ACC112 (cell line): ENCODE data around the gene LRTM2.

Experiments
- H2AFZ ChIP-seq: fragments of 200-600 bp; sonication (generic); one replicate; pipeline ENCODE4 v1.6.0; 2017; ENCODE audit warnings: antibody characterized with exemption, low read length; ENCODE audit not compliant: unreplicated experiment
- H3K27ac ChIP-seq: fragments of 200-600 bp; sonication (generic); 2 replicates; pipeline ENCODE4 v1.5.1; 2014; ENCODE audit warnings: low read depth, mild to moderate bottlenecking, antibody characterized with exemption, low read length, moderate library complexity
- H3K27me3 ChIP-seq: fragments of 200-600 bp; sonication (generic); 2 replicates; pipeline ENCODE4 v1.6.1; 2014; ENCODE audit warnings: mild to moderate bottlenecking, antibody characterized with exemption, low read length, moderate library complexity, mixed read lengths; ENCODE audit not compliant: insufficient read depth
- H3K36me3 ChIP-seq: fragments of 200-600 bp; sonication (generic); 2 replicates; pipeline ENCODE4 v1.6.1; 2016; ENCODE audit warnings: mild to moderate bottlenecking, antibody characterized with exemption, low read length, moderate library complexity, mixed read lengths; ENCODE audit not compliant: insufficient read depth
- H3K4me1 ChIP-seq: fragments of 200-600 bp; sonication (generic); one replicate; pipeline ENCODE4 v1.6.1; 2016; ENCODE audit warnings: low read length, mixed read lengths; ENCODE audit not compliant: insufficient read depth, unreplicated experiment, control insufficient read depth
- H3K4me3 ChIP-seq: fragments of 200-600 bp; sonication (generic); 2 replicates; pipeline ENCODE4 v1.5.1; 2014; ENCODE audit warnings: mild to moderate bottlenecking, low read depth, low read length
- H3K79me2 ChIP-seq: fragments of 200-600 bp; sonication (generic); one replicate; pipeline ENCODE4 v1.6.0; 2016; ENCODE audit warnings: low read length; ENCODE audit not compliant: control insufficient read depth, unreplicated experiment, insufficient read depth

The LRTM2 gene

DNA sequence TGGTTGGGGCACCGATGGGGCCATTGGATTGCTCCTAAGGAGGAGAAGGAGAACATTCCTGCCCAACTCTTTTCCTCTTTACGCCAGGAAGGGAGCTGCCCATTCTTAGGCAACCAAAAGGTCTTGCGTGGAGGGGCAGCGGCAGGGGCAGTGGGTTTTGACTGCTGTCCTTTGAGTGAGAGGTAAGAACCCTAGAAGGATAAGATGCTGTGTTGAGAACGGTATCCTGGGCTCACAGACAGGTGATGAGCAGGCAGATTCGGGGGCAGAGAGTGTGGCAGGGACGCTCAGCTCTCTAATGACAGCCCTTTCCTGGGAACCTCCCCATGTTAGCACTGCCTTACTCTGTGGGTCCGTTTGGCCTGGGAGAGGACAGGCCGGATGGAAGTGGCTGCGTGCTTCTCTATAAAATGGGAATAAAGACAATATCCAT, 13.2 kb downstream of the LRTM2 start:
- Histone ChIP-seq H3K36me3 (no peaks in the 10 kb centered on the region), H3K79me2 (no peaks in the 10 kb centered on the region), H3K4me3 (no peak overlapping the region), H3K27me3 (peaks cover 75% of the 10 kb centered on the region), H3K4me1 (no peaks in the 10 kb centered on the region), H3K27ac (no peak overlapping the region), H2AFZ (no peak overlapping the region)

DNA sequence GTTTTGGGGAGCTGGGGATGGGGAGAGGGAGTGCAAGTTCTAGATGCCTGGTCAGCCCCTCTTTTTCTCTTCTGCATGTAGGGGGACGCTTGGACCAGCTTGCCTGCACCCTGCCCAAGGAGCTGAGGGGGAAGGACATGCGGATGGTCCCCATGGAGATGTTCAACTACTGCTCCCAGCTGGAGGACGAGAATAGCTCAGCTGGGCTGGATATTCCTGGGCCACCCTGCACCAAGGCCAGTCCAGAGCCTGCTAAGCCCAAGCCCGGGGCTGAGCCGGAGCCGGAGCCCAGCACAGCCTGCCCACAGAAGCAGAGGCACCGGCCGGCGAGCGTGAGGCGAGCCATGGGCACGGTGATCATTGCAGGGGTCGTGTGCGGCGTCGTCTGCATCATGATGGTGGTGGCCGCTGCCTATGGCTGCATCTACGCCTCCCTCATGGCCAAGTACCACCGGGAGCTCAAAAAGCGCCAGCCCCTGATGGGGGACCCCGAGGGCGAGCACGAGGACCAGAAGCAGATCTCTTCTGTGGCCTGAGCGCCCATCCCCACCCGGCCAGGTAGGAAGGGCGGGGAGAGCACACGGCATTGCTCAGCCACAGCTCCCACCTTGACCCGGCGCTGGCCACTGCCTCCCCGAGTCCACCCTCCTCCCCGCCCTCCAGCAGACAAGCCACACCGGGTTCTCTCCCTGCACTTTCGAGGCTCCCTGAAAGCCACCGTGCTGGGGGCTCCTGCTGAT, 14.0 kb downstream of the LRTM2 start:
- H3K79me2 ChIP-seq: no peaks in the 10 kb centered on the region
- H3K4me1 ChIP-seq: no peaks in the 10 kb centered on the region
- H3K27me3 ChIP-seq: peaks cover 77% of the 10 kb centered on the region
- H3K27ac ChIP-seq: no peak overlapping the region
- no peak overlapping the region for H3K4me3 ChIP-seq
- no peaks in the 10 kb centered on the region for H3K36me3 ChIP-seq
- no peak overlapping the region for H2AFZ ChIP-seq

DNA sequence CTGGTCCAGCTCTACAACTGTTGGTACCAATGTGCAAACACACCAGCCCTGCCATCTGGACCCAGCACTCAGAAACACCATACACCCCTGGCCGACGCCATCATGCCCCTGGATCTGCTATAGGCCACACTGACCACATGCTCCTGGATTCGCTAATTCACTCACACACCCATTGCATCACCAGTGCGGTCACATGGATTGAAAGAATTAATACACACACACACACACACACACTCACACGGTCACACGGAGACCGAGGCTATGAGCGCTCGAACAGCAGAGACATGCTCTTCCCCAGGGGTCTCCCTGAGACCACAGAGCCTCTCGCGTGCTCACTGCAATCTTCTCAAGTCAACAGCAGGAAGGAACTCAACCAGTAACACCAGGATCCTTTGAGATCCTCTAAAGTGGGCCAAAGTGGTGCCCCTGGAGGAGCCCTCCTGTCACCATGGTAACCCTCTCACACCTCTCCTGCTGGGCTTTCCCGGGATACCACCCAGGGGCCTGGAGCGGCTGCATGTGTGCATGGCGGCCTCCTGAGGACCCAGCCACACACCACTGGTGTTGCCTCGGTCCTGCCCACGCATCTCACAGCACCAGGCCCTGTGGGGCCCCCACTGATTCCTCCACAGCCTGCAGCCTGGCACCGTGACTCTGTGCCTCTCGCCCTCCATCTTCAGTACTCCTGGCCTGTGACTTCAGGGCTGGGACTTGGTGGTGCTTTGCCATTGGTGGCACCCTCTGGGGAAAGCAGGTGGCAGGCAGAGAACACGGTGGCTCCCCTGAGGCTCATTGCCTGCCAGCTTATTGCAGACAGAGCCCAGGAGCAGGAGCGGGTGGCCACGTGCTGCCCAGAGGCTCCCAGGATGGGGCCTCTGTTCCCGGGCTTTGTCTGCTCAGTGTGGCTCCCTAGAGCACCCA, 15.1 kb downstream of the LRTM2 start:
- Histone ChIP-seq H3K4me1 (no peaks in the 10 kb centered on the region), H3K79me2 (no peaks in the 10 kb centered on the region), H3K36me3 (no peaks in the 10 kb centered on the region), H3K27ac (no peak overlapping the region), H3K27me3 (peaks cover 75% of the 10 kb centered on the region), H2AFZ (no peak overlapping the region), H3K4me3 (no peak overlapping the region)

DNA sequence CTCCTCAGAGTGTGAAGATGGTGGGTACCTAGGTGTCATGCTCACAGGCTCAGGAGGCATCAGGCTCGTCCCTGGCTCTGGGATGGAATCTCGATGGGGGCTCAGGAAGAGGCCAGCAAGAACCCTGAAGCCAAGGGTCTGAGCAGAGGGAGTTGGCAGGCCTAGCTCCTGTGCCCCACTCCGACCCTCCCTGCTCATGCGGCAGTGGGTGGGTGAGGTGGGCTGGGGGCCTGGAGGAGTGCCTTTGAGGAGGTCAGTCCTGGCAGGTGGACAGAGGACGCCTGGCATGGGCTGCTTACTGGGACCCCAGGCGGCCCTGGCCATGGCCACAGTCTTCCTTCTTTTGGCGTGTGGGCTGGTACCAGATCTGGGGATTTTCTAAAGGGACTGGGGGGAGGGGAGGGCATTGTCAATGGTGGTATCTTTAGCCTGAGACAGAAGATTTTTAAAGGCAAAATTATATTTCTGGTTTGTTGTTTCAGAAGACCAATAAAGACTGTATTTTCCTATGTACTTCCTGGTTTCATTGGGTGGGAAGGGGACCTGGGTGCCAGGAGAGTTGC, 16.0 kb downstream of the LRTM2 start:
- H3K4me3 ChIP-seq: no peak overlapping the region
- H3K27ac ChIP-seq: no peak overlapping the region
- no peaks in the 10 kb centered on the region for H3K4me1 ChIP-seq
- H3K27me3 ChIP-seq: peaks cover 75% of the 10 kb centered on the region
- H3K36me3 ChIP-seq: no peaks in the 10 kb centered on the region
- no peak overlapping the region for H2AFZ ChIP-seq
- no peaks in the 10 kb centered on the region for H3K79me2 ChIP-seq

GRCh38 chr12:1836854-1837421, 16.6 kb downstream of the LRTM2 start:
- no peaks in the 10 kb centered on the region for H3K4me1 ChIP-seq
- H3K79me2 ChIP-seq: no peaks in the 10 kb centered on the region
- H3K27ac ChIP-seq: no peak overlapping the region
- H3K36me3 ChIP-seq: no peaks in the 10 kb centered on the region
- H3K4me3 ChIP-seq: no peak overlapping the region
- no peak overlapping the region for H2AFZ ChIP-seq
- peaks cover 75% of the 10 kb centered on the region for H3K27me3 ChIP-seq

DNA sequence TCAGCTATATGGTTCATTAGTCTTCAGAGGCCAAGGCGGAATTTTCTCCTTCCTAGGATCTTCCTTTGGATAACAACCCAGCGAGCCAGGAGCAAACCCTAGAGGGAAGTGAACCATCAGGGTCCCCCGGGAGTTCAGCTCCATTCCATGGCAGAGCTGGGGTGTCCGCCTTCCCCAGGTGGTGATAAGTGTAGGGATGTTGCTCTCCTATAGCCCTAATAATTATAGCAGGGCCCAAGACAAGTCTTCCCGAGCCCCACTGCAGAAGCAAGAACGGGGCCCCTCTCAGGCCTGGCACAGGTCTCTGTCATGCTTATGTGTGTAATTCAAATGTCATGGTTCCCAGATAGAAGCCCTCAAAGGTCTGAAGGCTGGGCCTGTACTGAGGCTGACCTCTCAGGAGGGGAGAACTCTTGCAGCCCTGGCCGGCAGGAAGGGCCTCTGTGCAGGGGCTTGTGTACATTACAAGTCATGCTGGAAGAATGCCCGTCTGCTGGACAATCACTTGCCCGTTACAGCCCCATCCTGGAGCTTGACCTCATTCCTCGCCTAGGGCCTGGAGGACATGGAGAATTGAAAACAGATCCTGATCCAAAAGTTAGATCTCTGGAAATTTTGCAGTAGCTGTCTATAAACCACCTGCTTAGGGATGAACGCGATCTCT, 17.3 kb downstream of the LRTM2 start:
- no peaks in the 10 kb centered on the region for H3K79me2 ChIP-seq
- no peaks in the 10 kb centered on the region for H3K36me3 ChIP-seq
- no peak overlapping the region for H3K27ac ChIP-seq
- no peak overlapping the region for H2AFZ ChIP-seq
- no peak overlapping the region for H3K4me3 ChIP-seq
- peaks cover 71% of the 10 kb centered on the region for H3K27me3 ChIP-seq
- H3K4me1 ChIP-seq: no peaks in the 10 kb centered on the region

DNA sequence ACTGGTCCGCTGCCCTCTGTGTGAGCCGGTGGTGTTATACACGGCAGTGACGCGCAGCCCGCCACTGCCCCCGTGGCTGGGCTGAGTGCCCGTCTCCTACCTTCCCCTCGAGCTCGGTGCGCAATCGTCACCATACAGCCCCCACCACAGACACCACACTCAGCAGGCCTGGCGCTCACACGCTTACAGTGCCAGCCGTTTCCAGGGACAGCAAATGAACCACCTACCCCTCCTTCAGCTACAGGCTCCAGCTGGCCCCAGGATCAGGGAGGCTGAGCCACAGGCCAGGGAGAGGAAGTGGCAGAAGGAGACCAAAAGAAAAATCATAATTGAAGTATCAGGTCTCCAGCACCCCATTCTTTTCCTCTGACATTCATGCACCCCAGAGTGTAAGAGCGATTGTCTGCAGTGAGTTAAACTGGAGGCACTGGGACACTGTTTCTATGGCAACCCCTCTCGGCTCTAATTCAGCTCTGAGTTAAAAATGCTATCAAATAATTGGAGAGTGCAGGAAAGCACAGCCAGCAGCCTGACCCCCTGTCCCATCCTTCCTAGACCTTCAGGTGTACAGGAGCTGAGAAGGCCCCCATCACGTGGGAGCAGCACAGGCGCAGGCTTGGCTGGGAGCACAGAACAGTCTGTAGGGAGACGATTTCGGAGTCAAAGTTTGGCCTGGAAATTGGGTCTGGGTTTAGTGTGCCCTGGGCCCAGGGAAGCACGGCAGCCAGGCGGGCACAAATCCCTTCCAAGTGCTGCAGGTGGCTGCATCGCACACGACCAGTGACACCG, 18.0 kb downstream of the LRTM2 start:
- Histone ChIP-seq H3K36me3 (no peaks in the 10 kb centered on the region), H3K79me2 (no peaks in the 10 kb centered on the region), H3K27ac (no peak overlapping the region), H2AFZ (no peak overlapping the region), H3K27me3 (peaks cover 71% of the 10 kb centered on the region), H3K4me1 (no peaks in the 10 kb centered on the region), H3K4me3 (no peak overlapping the region)

GRCh38 chr12:1838994-1839365, 18.6 kb downstream of the LRTM2 start:
- Histone ChIP-seq H3K79me2 (no peaks in the 10 kb centered on the region), H2AFZ (no peak overlapping the region), H3K4me1 (no peaks in the 10 kb centered on the region), H3K4me3 (no peak overlapping the region), H3K27ac (no peak overlapping the region), H3K36me3 (no peaks in the 10 kb centered on the region), H3K27me3 (peaks cover 70% of the 10 kb centered on the region)

DNA sequence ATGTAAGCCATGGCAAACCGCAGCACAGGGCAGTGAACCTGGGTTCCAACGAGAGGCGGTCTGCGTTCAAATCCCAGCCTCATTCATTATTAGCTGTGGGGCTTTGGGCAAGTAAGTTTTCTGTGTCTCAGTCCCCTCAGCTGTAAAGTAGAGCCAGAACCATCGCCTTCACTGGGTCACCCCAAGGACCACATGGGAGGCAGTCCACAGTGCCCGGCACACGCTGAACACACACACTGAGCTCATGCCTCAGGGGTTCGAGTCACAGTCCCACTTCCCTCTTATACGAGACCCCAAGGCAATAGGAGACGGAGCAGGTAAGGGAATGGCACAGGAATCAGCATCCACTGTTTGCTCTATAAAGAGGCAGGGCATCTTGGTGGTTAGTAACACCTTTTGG, 19.1 kb downstream of the LRTM2 start:
- Histone ChIP-seq H3K79me2 (no peaks in the 10 kb centered on the region), H2AFZ (no peak overlapping the region), H3K4me3 (no peak overlapping the region), H3K4me1 (no peaks in the 10 kb centered on the region), H3K27me3 (peaks cover 70% of the 10 kb centered on the region), H3K36me3 (no peaks in the 10 kb centered on the region), H3K27ac (no peak overlapping the region)
